ENCODE measurements around the gene ARMC10. TPM values are rescaled to one million over a fixed set of nuclear protein-coding genes. Genes with fewer than 3 reads are reported as not detected.
"Not testable (repeated sequence)": the region's sequence is repeated elsewhere in the genome, so short reads cannot be mapped to it uniquely, and the experiment has no call there.

Gene ARMC10
- total RNA-seq, 2 donors from 2014 or later: 14.6 to 16.0 TPM

GRCh38 chr7:103063895-103064294, 11.0 kb upstream of the ARMC10 start:
- H3K4me3 Mint-ChIP-seq: no peak overlapping the region
- H3K4me1 Mint-ChIP-seq: peaks cover 2% of the 10 kb centered on the region
- peaks cover 5% of the 10 kb centered on the region for H3K36me3 Mint-ChIP-seq (ENCODE audit: low read depth)
- no peaks in the 10 kb centered on the region for H3K9me3 ChIP-seq (ENCODE audit: control insufficient read depth, low read length, poor library complexity, severe bottlenecking)
- H3K27me3 Mint-ChIP-seq: peaks cover 6% of the 10 kb centered on the region
- H3K27ac Mint-ChIP-seq: no peak overlapping the region
- ATAC-seq (no peak), DNase-seq (no peak)

DNA sequence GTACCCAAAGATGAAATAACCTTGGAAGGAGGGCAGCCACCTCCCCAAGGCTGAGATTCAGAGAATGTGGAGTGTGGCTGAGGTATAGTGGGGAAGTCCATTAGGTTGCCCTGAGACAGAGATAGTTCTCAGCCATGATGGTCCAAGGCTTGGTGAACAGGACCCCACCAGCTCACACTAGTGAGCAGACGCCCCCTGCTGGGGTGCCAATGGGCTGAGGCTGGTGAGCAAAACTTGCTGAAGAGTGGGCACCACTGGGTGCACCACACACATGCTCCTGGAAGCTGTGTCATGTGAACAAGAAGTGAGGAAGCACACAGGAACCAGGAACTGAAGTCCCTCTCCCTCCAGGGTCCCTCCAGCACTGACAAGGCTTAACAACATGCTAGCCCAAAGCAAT, 9.3 kb upstream of the ARMC10 start:
- DNase-seq: peak in 2 of 3 donors; percentile 12 to 22
- H3K4me1 Mint-ChIP-seq: peaks cover 2% of the 10 kb centered on the region
- H3K27me3 Mint-ChIP-seq: peaks cover 6% of the 10 kb centered on the region
- H3K9me3 ChIP-seq (ENCODE audit: control insufficient read depth, low read length, poor library complexity, severe bottlenecking): no peaks in the 10 kb centered on the region
- H3K36me3 Mint-ChIP-seq (ENCODE audit: low read depth): peaks cover 5% of the 10 kb centered on the region
- no peak overlapping the region for H3K27ac Mint-ChIP-seq
- H3K4me3 Mint-ChIP-seq: no peak overlapping the region
- ATAC-seq: peak; percentile 57

DNA sequence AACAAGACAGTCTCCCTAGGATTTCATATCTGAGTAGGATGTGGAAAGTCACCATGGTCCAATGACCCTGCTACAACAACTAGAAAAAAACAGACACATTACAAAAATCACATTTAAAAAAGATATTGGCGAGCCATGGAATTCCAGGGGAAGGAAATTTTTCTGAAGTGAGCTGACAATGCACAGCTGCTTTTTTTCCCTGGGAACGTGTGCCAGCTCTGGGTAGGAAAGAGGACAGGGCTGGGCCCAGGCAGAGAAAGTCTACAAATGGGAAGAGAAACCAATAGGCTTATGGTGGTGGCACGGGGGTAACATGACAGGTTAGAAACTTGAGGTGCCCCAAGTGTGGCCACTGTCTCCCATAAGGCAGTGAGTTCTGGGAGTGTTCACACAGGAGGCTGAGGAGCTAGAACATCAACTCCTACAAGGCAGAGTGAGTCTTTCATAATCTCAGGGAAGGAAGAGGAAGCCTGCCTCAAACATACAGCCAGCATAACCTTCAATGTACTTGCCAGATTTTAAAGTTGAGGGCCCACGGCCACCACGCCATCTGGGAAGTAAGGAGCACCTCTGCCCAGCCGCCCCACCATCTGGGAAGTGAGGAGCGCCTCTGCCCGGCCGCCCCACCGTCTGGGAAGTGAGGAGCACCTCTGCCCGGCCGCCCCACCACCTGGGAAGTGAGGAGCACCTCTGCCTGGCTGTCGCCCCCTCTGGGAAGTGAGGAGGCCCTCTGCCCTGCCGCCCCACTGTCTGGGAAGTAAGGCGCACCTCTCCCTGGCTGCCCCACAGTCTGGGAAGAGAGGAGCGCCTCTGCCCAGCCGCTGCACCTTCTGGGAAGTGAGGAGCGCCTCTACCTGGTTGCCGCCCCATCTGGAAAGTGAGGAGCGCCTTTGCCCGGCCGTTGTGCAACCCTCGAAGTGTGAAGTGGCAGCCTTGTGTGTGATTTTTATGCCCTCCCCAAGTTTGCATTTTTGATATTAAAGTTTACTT, 6.2 kb upstream of the ARMC10 start:
- DNase-seq (no peak), ATAC-seq (no peak)
- H3K9me3 ChIP-seq (ENCODE audit: control insufficient read depth, low read length, poor library complexity, severe bottlenecking): no peaks in the 10 kb centered on the region
- Mint-ChIP-seq H3K27ac (no peak overlapping the region), H3K4me1 (peaks cover 4% of the 10 kb centered on the region), H3K36me3 (ENCODE audit: low read depth) (peaks cover 5% of the 10 kb centered on the region), H3K27me3 (peaks cover 6% of the 10 kb centered on the region), H3K4me3 (no peak overlapping the region)

DNA sequence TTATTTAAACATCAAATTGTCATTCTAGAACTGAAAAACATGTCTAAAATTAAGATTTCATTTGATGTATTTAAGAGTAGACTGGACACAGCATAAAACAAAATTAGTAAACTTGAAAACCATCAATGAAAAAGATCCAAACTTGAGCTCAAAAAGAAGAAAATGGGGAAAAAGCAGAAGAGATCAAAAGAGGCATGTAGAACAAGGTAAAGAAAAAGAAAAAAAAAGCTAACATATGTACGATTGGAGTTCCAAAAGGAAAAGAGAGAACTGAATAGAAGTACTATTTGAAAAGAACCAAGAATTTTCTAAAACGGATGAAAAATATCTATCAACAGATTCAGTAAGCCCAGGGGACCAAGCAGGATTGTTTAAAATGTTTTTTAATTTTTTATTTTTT, 3.9 kb upstream of the ARMC10 start:
- DNase-seq (no peak), ATAC-seq (no peak)
- no peaks in the 10 kb centered on the region for H3K9me3 ChIP-seq (ENCODE audit: control insufficient read depth, low read length, poor library complexity, severe bottlenecking)
- Mint-ChIP-seq H3K36me3 (ENCODE audit: low read depth) (peaks cover 5% of the 10 kb centered on the region), H3K27ac (no peak overlapping the region), H3K27me3 (peaks cover 6% of the 10 kb centered on the region), H3K4me1 (peaks cover 17% of the 10 kb centered on the region), H3K4me3 (no peak overlapping the region)

DNA sequence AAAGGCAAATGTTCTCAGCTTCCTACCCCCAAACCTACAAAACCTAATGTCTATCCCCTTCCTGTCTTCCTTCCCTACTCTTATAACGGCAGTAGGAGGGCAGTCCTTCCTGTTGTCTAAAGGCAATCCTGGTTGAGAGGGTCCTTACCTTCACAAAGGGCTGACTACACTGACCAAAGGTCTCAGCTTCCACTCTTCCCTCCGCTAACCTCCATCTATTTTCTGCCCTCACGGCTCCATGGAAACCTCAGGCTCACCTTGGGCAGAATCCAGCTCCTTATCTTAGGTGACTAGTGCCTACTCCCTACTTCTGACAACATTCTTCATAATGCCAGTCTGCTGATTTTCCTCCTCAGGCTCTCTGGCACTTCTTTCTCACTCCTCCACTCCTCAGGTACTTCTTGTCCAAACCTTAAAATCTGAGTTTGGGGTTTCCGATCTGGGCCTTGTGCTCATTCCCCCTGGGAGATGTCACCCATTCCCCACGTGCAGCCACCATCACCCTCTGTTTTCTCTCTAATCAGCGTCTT, 886 bp upstream of the ARMC10 start:
- Mint-ChIP-seq H3K4me3 (peak overlapping the region; percentile 95), H3K4me1 (peaks cover 20% of the 10 kb centered on the region), H3K27me3 (no peaks in the 10 kb centered on the region), H3K36me3 (ENCODE audit: low read depth) (no peaks in the 10 kb centered on the region), H3K27ac (peak overlapping the region; percentile 94)
- H3K9me3 ChIP-seq (ENCODE audit: control insufficient read depth, low read length, poor library complexity, severe bottlenecking): no peaks in the 10 kb centered on the region
- ATAC-seq (no peak), DNase-seq (no peak)

GRCh38 chr7:103075337-103075918, 488 bp downstream of the ARMC10 start:
- Mint-ChIP-seq H3K4me1 (peaks cover 22% of the 10 kb centered on the region), H3K36me3 (ENCODE audit: low read depth) (no peaks in the 10 kb centered on the region), H3K27ac (peak overlapping the region; percentile 84), H3K27me3 (no peaks in the 10 kb centered on the region), H3K4me3 (peak overlapping the region; percentile 95)
- DNase-seq (peak; percentile 37 to 60 (median 49)), ATAC-seq (peak; percentile 60)
- H3K9me3 ChIP-seq (ENCODE audit: control insufficient read depth, low read length, poor library complexity, severe bottlenecking): no peaks in the 10 kb centered on the region

DNA sequence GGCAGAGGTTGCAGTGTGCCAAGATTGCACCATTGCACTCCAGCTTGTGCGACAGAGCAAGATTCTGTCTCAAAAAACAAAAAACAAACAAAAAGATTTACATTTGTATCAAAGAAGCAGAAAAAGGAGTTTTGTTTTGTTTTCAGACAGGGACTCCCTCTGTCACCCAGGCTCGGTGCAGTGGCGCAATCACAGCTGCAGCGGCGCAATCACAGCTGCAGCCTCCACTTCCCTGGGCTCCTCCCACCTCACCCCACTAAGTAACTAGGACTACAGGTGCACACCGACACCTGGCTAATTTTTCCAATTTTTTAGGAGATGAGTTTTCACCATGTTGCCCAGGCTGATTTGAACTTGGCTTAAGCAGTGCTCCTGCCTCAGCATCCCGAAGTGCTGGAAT, 1.8 kb downstream of the ARMC10 start:
- H3K4me1 Mint-ChIP-seq: peaks cover 22% of the 10 kb centered on the region
- H3K36me3 Mint-ChIP-seq (ENCODE audit: low read depth): no peaks in the 10 kb centered on the region
- no peaks in the 10 kb centered on the region for H3K9me3 ChIP-seq (ENCODE audit: control insufficient read depth, low read length, poor library complexity, severe bottlenecking)
- ATAC-seq (no peak), DNase-seq (no peak)
- no peaks in the 10 kb centered on the region for H3K27me3 Mint-ChIP-seq
- no peak overlapping the region for H3K4me3 Mint-ChIP-seq
- H3K27ac Mint-ChIP-seq: no peak overlapping the region

GRCh38 chr7:103077318-103077717, 2.4 kb downstream of the ARMC10 start:
- H3K27ac Mint-ChIP-seq: no peak overlapping the region
- DNase-seq: no peak
- no peak overlapping the region for H3K4me3 Mint-ChIP-seq
- H3K27me3 Mint-ChIP-seq: no peaks in the 10 kb centered on the region
- H3K4me1 Mint-ChIP-seq: peaks cover 24% of the 10 kb centered on the region
- H3K9me3 ChIP-seq (ENCODE audit: control insufficient read depth, low read length, poor library complexity, severe bottlenecking): no peaks in the 10 kb centered on the region
- H3K36me3 Mint-ChIP-seq (ENCODE audit: low read depth): no peaks in the 10 kb centered on the region
- no peak for ATAC-seq

DNA sequence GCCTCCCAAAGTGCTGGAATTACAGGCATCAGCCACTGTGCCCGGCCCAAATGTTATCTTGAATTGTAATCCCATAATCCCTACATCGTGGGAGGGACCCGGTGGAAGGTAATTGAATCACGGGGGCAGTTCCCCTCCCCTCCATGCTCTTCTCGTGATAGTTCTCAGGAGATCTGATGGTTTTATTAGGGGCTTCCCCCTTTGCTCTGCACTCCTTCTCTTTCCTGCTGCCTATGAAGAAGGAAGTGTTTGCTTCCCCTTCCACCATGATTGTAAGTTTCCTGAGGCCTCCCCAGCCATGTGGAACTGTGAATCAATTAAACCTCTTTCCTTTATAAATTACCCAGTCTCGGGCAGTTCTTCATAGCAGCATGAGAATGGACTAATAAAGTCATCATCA, 3.3 kb downstream of the ARMC10 start:
- Mint-ChIP-seq H3K4me1 (peaks cover 22% of the 10 kb centered on the region), H3K4me3 (peak overlapping the region; percentile 21)
- H3K27me3 Mint-ChIP-seq; H3K36me3 Mint-ChIP-seq (ENCODE audit: low read depth); ATAC-seq; H3K27ac Mint-ChIP-seq; H3K9me3 ChIP-seq (ENCODE audit: control insufficient read depth, low read length, poor library complexity, severe bottlenecking); DNase-seq: not testable (repeated sequence)

DNA sequence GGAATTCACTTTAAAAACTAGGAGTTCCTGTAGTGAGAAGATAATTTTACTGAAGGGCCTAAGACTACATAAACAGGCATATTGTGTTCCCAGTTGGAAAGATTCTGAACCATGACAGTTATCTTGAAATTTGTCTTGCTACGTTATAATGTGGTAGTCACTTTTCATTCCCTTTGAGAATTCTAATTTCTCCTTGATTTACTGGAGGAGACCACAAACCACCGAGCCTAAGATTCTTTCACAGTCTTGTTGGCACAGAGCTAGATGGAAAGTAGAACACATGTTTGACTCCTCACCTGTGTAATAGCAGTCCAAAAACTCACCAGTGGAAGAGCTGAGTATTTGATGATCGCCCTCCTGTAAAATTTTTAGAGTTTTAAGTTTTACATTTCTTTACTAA, 4.9 kb downstream of the ARMC10 start:
- no peak for DNase-seq
- peak overlapping the region; percentile 57 for H3K27ac Mint-ChIP-seq
- H3K9me3 ChIP-seq (ENCODE audit: control insufficient read depth, low read length, poor library complexity, severe bottlenecking): no peaks in the 10 kb centered on the region
- no peak overlapping the region for H3K4me3 Mint-ChIP-seq
- H3K27me3 Mint-ChIP-seq: no peaks in the 10 kb centered on the region
- H3K4me1 Mint-ChIP-seq: peaks cover 11% of the 10 kb centered on the region
- no peak for ATAC-seq
- no peaks in the 10 kb centered on the region for H3K36me3 Mint-ChIP-seq (ENCODE audit: low read depth)

GRCh38 chr7:103080923-103081322, 6.0 kb downstream of the ARMC10 start:
- ATAC-seq: no peak
- H3K36me3 Mint-ChIP-seq (ENCODE audit: low read depth): no peaks in the 10 kb centered on the region
- no peak for DNase-seq
- no peaks in the 10 kb centered on the region for H3K9me3 ChIP-seq (ENCODE audit: control insufficient read depth, low read length, poor library complexity, severe bottlenecking)
- no peaks in the 10 kb centered on the region for H3K27me3 Mint-ChIP-seq
- peaks cover 7% of the 10 kb centered on the region for H3K4me1 Mint-ChIP-seq
- H3K27ac Mint-ChIP-seq: no peak overlapping the region
- no peak overlapping the region for H3K4me3 Mint-ChIP-seq

- H3K9me3 ChIP-seq (ENCODE audit: control insufficient read depth, low read length, poor library complexity, severe bottlenecking): no peaks in the 10 kb centered on the region
- no peaks in the 10 kb centered on the region for H3K27me3 Mint-ChIP-seq
- H3K4me1 Mint-ChIP-seq: peaks cover 7% of the 10 kb centered on the region
- H3K36me3 Mint-ChIP-seq (ENCODE audit: low read depth): no peaks in the 10 kb centered on the region
- no peak for ATAC-seq
- H3K27ac Mint-ChIP-seq: no peak overlapping the region
- H3K4me3 Mint-ChIP-seq: no peak overlapping the region
- DNase-seq: no peak
These were observed 7.6 kb downstream of the ARMC10 start for GRCh38 chr7:103082497-103082896.

DNA sequence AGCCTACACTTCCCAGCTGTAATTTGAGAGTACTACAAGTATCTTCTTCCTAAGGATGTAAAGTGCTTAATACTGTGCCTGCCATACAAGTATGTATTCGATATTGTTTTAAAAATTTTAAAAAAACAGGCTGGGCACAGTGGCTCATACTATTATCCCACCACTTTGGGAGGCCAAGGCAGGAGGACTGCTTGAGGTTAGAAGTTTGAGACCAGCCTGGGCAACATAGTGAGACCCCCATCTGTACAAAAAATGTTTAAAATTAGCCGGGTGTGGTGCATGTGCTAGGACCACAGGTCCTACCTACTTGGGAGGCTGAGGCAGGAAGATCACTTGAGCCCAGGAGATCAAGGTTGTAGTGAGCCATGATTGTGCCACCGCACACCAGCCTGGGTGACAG, 8.3 kb downstream of the ARMC10 start:
- H3K9me3 ChIP-seq (ENCODE audit: control insufficient read depth, low read length, poor library complexity, severe bottlenecking): no peaks in the 10 kb centered on the region
- H3K27ac Mint-ChIP-seq: no peak overlapping the region
- H3K36me3 Mint-ChIP-seq (ENCODE audit: low read depth): no peaks in the 10 kb centered on the region
- no peak overlapping the region for H3K4me3 Mint-ChIP-seq
- peaks cover 4% of the 10 kb centered on the region for H3K4me1 Mint-ChIP-seq
- DNase-seq: no peak
- no peak for ATAC-seq
- no peaks in the 10 kb centered on the region for H3K27me3 Mint-ChIP-seq
